GM18508 (cell line): ENCODE results near the gene ESR2.

Experiments
- ATAC-seq: cut with Tn5 transposase; IDR thresholded peaks from one replicate; pipeline ENCODE4 v1.9.1; 2021; ENCODE audit warnings: moderate number of reproducible peaks; ENCODE audit not compliant: insufficient read depth, unreplicated experiment

The ESR2 gene

DNA sequence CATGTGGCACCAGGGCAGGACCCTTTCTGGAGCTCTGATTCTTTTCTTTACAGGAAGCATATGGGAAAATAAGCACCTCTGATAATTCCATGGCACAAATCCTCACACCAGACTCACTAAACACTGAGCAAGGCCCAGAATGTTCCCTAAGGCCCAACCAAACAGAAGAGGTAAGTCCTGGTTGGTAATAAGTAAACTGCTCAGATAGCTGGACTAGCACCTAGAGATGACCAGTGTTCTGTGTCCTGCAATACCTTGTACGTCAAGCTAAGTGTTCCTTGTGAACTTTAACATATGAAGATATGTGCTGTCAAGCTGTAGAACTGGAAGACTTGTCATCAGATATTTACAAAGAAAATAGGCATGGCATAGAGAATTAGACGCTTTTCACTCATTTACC is 186.7 kb downstream of the ESR2 start:
- no peak for ATAC-seq

- ATAC-seq, result no peak
Measured at GRCh38 chr14:64098120-64098519, 196.1 kb downstream of the ESR2 start.

- ATAC-seq, result no peak
Measured at GRCh38 chr14:64095620-64096019, 198.6 kb downstream of the ESR2 start.

- no peak for ATAC-seq
Measured at GRCh38 chr14:64092940-64093339, 201.2 kb downstream of the ESR2 start.

DNA sequence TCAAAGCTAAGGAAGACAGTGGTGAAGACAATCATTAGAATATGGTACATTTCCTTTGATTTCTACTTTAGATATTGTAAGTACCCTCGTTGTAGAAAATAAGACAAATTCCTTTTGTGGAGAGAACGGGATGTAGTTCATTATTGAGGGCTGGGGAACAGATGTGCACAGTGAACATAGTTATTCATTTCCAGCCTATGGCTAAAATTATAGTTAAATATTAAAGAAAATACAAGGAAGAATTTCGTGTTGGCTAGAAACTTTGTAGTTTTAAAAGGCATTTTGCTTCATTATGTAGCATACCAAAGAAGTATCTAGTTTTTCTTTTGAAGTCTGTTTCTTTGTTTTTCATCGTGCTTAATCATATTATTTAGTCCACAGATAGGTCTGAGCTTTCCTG is 201.8 kb downstream of the ESR2 start:
- no peak for ATAC-seq

DNA sequence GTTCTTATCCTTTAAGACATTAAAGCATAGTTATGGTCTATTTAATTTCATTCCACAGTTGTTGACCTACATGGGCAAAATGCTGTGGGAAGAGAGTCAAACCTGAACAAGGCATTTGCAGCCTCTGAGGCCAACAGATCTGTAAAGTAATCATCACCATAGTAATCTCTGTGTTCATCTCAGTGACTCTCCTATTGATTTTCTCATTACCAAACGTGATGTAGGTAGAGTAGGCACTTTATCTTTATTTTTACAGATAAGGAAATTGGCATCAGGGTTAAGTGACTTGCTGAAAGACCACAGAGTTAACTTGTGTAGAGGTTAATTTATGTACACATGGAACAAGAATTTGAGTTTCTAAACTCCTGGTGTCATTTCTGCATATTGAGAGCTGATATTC is 203.0 kb downstream of the ESR2 start:
- no peak for ATAC-seq

- no peak for ATAC-seq
Measured at GRCh38 chr14:64089920-64090319, 204.3 kb downstream of the ESR2 start.

- no peak for ATAC-seq
Measured at GRCh38 chr14:64088647-64088964, 205.6 kb downstream of the ESR2 start.

GRCh38 chr14:64082837-64083236 is 211.3 kb downstream of the ESR2 start:
- no peak for ATAC-seq

GRCh38 chr14:64081174-64081746 is 212.9 kb downstream of the ESR2 start:
- no peak for ATAC-seq

DNA sequence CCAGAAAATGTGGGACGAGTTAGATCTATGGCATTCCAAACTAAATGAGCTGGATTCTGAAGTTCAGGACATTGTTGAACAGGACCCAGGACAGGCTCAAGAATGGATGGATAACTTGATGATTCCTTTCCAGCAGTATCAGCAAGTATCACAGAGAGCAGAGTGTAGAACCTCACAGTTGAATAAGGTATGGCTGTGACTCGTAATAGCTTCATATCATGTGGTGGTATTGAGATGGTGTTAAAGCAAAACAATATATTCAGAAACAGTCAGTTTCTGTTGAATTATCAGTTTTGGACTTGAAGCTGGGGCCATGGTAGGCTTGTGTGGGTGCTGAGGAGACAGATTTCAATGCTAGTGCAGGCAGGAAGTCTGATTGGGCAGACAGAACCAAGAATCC is 213.7 kb downstream of the ESR2 start:
- no peak for ATAC-seq

DNA sequence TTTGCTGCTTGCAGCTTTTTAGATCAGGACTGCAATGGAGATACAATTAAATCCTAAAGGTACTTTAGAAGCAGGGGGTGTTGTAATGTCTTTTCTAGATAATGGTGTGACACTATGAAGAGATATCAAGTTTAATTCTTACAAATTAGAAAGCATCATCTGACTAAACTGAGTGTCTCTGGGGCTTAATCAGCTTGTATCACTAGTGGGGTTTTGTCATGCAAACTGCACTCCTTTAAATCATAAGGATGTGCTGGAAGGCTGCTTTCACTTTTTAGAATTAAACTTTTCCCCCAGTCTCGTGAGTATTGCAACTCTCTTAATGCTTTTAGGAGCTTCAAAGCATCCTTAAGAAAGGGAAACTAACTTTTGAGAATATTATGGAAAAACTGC is 218.6 kb downstream of the ESR2 start:
- ATAC-seq, result no peak

DNA sequence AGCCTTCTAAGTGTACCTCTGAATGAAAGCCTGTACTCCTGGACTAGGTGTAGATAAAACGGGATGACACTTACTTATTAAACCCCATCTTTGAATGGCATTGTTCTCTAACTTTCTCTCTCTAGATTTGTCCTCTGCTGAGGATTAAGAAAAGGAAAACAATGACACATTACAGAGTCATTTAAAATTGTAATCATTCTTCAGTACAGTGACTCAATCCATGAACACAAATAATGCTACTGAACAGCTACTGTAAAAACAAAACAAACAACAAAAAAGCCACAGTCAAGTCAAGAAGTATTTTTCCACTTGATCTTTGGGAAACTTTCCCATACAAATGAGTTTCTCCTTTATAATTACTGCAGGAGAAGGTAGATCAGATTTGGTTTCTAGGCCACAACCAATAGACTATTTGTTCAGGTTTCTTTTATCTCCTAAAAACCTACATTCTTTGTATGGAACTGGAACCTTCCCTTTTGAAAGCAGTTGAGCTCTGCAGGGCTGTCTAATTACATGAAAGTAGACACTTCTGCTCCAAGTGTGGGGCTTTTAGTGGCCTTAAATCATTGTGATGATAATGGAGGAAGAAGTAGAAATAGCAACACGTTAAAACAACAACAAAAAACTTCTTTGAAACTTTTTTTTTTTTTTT is 219.1 kb downstream of the ESR2 start:
- ATAC-seq, result no peak

GRCh38 chr14:64069634-64070359 is 224.4 kb downstream of the ESR2 start:
- no peak for ATAC-seq

- ATAC-seq, result no peak
Measured at GRCh38 chr14:64064447-64064846, 229.7 kb downstream of the ESR2 start.

GRCh38 chr14:64062381-64063115 is 231.6 kb downstream of the ESR2 start:
- no peak for ATAC-seq

DNA sequence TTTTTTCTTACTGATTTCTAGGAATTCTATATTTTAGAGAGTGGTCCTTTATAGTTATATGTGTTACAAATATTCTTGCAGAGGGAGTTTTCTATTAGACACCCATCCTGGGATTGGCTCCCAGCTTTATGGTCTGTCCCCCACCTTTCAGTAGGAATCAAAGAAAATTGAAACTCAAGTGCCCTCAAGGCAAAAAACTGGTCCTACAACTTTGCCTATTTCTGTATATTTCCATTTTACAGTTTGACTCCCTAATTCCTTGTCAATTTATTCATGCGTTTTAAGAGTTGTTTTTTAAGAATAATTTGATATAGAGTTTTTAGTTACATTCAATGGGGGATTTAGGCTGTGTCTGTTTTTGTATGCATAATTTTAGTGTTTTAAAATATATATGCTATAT is 232.5 kb downstream of the ESR2 start:
- ATAC-seq, result no peak

GRCh38 chr14:64061115-64061514 is 233.1 kb downstream of the ESR2 start:
- no peak for ATAC-seq

DNA sequence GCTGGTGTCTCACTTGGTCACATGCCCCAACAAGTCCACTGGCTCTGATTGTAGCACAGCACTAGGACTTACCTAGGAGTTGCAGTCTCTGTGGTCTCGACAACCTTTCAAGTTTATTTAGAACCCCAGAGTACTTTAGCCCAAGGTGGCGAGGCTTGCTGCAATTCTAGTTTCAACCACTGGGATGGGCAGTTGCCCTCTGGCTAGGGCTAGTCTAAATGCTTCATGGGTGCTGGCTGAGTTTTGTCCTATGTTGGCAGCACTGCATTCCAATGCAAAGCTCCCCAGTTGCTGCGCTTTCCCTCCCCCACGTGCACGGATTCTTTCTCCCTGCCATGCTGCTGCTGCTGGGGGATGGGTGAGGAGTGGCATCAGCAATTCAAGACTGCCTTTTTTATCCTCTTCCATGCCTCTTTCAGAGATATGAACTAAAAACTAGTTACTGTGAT is 233.5 kb downstream of the ESR2 start:
- no peak for ATAC-seq

GRCh38 chr14:64060199-64060545 is 234.0 kb downstream of the ESR2 start:
- no peak for ATAC-seq

- ATAC-seq, result no peak
Measured at GRCh38 chr14:64059454-64060198, 234.5 kb downstream of the ESR2 start.
